Measurements from ENCODE around the gene TRAIP.

TRAIP gene

GRCh38 chr3:49780080-49780974, 76.0 kb downstream of the TRAIP start:
- Histone ChIP-seq H3K79me2 (ENCODE audit: control insufficient read depth, insufficient read depth, low read length, unreplicated experiment) (peaks cover 79% of the 10 kb centered on the region), H3K4me3 (ENCODE audit: low read depth, low read length) (no peak overlapping the region), H3K36me3 (ENCODE audit: insufficient read depth, low read length) (peaks cover 3% of the 10 kb centered on the region; the same call in 1 of the 2 replicates), H3K27me3 (ENCODE audit: insufficient read depth, low read length) (no peaks in the 10 kb centered on the region), H3K4me1 (ENCODE audit: control insufficient read depth, insufficient read depth, low read length, unreplicated experiment) (peaks cover 4% of the 10 kb centered on the region), H3K27ac (ENCODE audit: low read depth, low read length) (no peak overlapping the region), H2AFZ (ENCODE audit: low read length, unreplicated experiment) (no peak overlapping the region)

- H3K27me3 ChIP-seq (ENCODE audit: insufficient read depth, low read length) = no peaks in the 10 kb centered on the region
- no peak overlapping the region for H3K27ac ChIP-seq (ENCODE audit: low read depth, low read length)
- H3K4me3 ChIP-seq (ENCODE audit: low read depth, low read length) = no peak overlapping the region
- H3K79me2 ChIP-seq (ENCODE audit: control insufficient read depth, insufficient read depth, low read length, unreplicated experiment) = peaks cover 78% of the 10 kb centered on the region
- no peak overlapping the region for H2AFZ ChIP-seq (ENCODE audit: low read length, unreplicated experiment)
- H3K4me1 ChIP-seq (ENCODE audit: control insufficient read depth, insufficient read depth, low read length, unreplicated experiment) = peaks cover 6% of the 10 kb centered on the region
- H3K36me3 ChIP-seq (ENCODE audit: insufficient read depth, low read length) = peaks cover 3% of the 10 kb centered on the region; the same call in 1 of the 2 replicates
Observed at GRCh38 chr3:49779358-49780079, 76.8 kb downstream of the TRAIP start.

All from ACC112 (cell line).